ENCODE results near the gene SEMA6A.

The SEMA6A gene

DNA sequence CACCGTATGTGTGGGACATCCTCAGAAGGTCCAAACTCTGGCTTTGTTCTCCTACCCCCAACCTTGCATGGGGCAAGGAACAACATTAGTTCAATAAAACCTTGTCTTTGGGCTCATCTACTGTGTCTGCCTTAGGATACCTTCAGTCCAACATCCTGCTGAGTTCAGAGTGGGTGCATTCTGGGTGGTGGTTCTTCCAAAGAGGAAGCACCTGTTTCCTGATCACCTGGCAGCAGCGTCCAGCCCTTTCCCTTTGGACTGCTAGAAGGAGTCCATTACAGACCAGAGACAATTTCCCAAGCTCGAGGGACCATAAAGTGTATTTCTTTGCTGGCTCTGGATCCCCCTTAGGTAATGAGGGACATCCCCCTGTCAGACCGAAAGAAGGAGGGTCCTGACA lies 154.1 kb downstream of the SEMA6A start:
- H3K27me3 ChIP-seq (ENCODE audit: control insufficient read depth in 5 of 5, insufficient read depth in 4 of 5, low read length in 5 of 5): no peaks in the 10 kb centered on the region
- no peaks in the 10 kb centered on the region for H3K36me3 ChIP-seq (ENCODE audit: control insufficient read depth in 5 of 5, insufficient read depth in 5 of 5, low read length in 5 of 5)
- H3K4me1 ChIP-seq (ENCODE audit: control insufficient read depth in 5 of 5, insufficient read depth in 5 of 5, low read length in 5 of 5): peaks cover 0 to 18% (median 0%) of the 10 kb centered on the region in 5 donors
- H3K27ac ChIP-seq (ENCODE audit: low read depth, low read length): no peak overlapping the region
- H3K4me3 ChIP-seq (ENCODE audit: low read depth in 1 of 5, low read length in 5 of 5): peak overlapping the region in 1 of 5 donors; percentile 17
- no peak overlapping the region for H3K9ac ChIP-seq (ENCODE audit: low read length in 5 of 5)
- no peaks in the 10 kb centered on the region for H3K9me3 ChIP-seq (ENCODE audit: control insufficient read depth in 5 of 5, low read length in 5 of 5)

DNA sequence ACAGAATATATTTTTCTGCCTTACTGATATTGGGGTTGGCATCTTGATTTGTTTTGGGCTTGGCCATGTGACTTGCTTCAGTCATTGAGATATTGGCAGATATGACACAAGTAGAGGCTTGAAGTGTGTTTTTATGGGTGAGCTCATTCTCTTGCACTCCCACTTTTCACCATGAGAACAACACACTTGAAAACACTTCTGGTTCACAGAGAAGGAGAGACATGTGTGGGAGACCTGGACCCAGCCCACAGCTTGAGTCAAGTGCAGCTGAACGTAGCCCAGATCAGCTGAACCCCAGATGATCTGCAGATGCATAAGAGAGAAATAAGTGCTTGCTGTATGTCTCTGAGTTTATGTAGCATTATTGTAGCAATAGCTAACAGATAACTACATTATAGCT lies 155.4 kb downstream of the SEMA6A start:
- H3K4me3 ChIP-seq (ENCODE audit: low read depth in 1 of 5, low read length in 5 of 5): no peak overlapping the region
- no peak overlapping the region for H3K27ac ChIP-seq (ENCODE audit: low read depth, low read length)
- no peak overlapping the region for H3K9ac ChIP-seq (ENCODE audit: low read length in 5 of 5)
- H3K4me1 ChIP-seq (ENCODE audit: control insufficient read depth in 5 of 5, insufficient read depth in 5 of 5, low read length in 5 of 5): peaks cover 0 to 18% (median 0%) of the 10 kb centered on the region in 5 donors
- H3K36me3 ChIP-seq (ENCODE audit: control insufficient read depth in 5 of 5, insufficient read depth in 5 of 5, low read length in 5 of 5): no peaks in the 10 kb centered on the region
- H3K27me3 ChIP-seq (ENCODE audit: control insufficient read depth in 5 of 5, insufficient read depth in 4 of 5, low read length in 5 of 5): no peaks in the 10 kb centered on the region
- no peaks in the 10 kb centered on the region for H3K9me3 ChIP-seq (ENCODE audit: control insufficient read depth in 5 of 5, low read length in 5 of 5)

DNA sequence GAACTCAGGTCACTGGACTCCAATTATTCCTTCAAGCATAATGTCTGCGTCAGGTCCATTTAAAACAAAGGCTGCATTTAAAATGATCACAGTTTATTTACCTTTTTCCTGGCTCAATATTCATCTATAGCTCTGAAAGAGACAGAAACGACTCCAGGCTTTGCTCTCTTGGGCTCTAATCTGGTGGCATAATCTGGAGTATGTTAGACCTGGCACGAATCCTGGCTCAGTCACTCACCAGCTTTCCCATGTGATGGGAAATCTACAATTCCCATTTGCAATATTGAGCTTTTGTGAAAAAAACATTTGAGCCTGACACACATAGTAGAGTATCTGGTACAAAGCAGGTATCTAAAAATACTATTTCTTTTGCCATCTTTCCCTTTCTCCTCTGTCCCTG lies 155.8 kb downstream of the SEMA6A start:
- Histone ChIP-seq H3K9ac (ENCODE audit: low read length in 5 of 5) (no peak overlapping the region), H3K9me3 (ENCODE audit: control insufficient read depth in 5 of 5, low read length in 5 of 5) (no peaks in the 10 kb centered on the region)

DNA sequence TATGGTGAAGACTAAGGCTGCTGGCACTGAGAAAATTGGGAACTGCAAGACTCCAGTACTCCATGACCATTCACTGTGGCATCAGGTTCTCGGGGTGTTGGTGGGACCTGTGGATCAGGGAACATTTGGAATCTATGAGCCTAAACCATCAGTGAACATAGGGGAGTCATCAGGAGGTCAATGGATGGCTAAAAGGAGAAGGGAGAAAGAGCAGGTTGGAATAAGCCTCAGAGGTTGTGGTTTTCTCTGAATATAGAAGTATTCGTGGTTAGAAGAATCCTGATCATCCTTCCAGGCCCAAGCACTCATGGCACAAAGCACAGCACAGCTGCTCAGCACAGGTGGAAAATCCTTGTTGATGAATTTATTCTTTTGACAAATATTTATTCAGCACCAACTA lies 156.6 kb downstream of the SEMA6A start:
- Histone ChIP-seq H3K9ac (ENCODE audit: low read length in 5 of 5) (no peak overlapping the region), H3K27ac (ENCODE audit: low read depth, low read length) (no peak overlapping the region), H3K9me3 (ENCODE audit: control insufficient read depth in 5 of 5, low read length in 5 of 5) (no peaks in the 10 kb centered on the region), H3K36me3 (ENCODE audit: control insufficient read depth in 5 of 5, insufficient read depth in 5 of 5, low read length in 5 of 5) (no peaks in the 10 kb centered on the region), H3K4me1 (ENCODE audit: control insufficient read depth in 5 of 5, insufficient read depth in 5 of 5, low read length in 5 of 5) (peaks cover 0 to 18% (median 0%) of the 10 kb centered on the region in 5 donors), H3K27me3 (ENCODE audit: control insufficient read depth in 5 of 5, insufficient read depth in 4 of 5, low read length in 5 of 5) (no peaks in the 10 kb centered on the region), H3K4me3 (ENCODE audit: low read depth in 1 of 5, low read length in 5 of 5) (no peak overlapping the region)

More for the DNA sequence above, 155.8 kb downstream of the SEMA6A start:
- Histone ChIP-seq H3K36me3 (ENCODE audit: control insufficient read depth in 5 of 5, insufficient read depth in 5 of 5, low read length in 5 of 5) (no peaks in the 10 kb centered on the region), H3K27ac (ENCODE audit: low read depth, low read length) (no peak overlapping the region), H3K4me1 (ENCODE audit: control insufficient read depth in 5 of 5, insufficient read depth in 5 of 5, low read length in 5 of 5) (peaks cover 0 to 18% (median 0%) of the 10 kb centered on the region in 5 donors), H3K4me3 (ENCODE audit: low read depth in 1 of 5, low read length in 5 of 5) (no peak overlapping the region), H3K27me3 (ENCODE audit: control insufficient read depth in 5 of 5, insufficient read depth in 4 of 5, low read length in 5 of 5) (no peaks in the 10 kb centered on the region)

DNA sequence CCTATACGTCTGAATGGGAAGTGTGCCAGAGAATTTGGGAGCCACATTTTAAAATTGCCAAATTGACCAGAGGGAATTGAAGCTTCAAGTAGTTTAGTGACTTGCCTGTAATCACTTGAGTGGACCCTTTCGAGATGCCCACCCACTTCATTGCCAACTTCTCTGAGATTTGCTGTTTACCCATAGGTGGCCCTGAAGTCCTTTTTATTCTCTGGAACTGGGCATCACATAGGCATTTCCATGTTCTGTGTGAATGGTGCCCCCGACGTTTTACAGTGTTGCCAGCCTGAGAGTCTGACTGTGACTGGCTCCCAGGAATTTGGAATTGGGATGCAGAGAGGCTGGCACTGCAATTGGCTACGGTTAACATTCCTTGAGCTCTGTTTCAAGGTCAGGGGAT lies 158.6 kb downstream of the SEMA6A start:
- no peaks in the 10 kb centered on the region for H3K36me3 ChIP-seq (ENCODE audit: control insufficient read depth in 5 of 5, insufficient read depth in 5 of 5, low read length in 5 of 5)

DNA sequence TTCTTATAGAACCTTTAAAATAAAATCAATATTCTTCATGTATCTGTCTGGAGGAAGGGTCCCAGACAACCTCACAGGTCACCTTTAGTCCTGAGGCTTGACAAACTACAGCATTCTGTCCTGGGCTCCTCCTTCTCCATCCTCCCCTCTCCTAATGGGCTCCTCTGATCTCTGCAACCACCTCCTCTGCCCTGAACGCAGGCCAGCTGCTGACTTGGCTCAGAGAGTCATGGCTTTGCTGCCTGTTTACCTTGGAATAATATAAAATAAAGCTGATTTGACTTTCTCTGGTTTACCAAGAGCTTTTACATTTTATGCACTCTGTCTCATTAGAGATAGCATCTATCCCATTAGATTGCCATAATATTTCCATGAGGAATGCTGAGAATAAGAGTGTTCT lies 159.4 kb downstream of the SEMA6A start:
- Histone ChIP-seq H3K9me3 (ENCODE audit: control insufficient read depth in 5 of 5, low read length in 5 of 5) (no peaks in the 10 kb centered on the region), H3K27me3 (ENCODE audit: control insufficient read depth in 5 of 5, insufficient read depth in 4 of 5, low read length in 5 of 5) (no peaks in the 10 kb centered on the region), H3K4me3 (ENCODE audit: low read depth in 1 of 5, low read length in 5 of 5) (no peak overlapping the region)

More for the DNA sequence above, 158.6 kb downstream of the SEMA6A start:
- Histone ChIP-seq H3K4me1 (ENCODE audit: control insufficient read depth in 5 of 5, insufficient read depth in 5 of 5, low read length in 5 of 5) (peaks cover 0 to 15% (median 0%) of the 10 kb centered on the region in 5 donors), H3K9me3 (ENCODE audit: control insufficient read depth in 5 of 5, low read length in 5 of 5) (no peaks in the 10 kb centered on the region), H3K4me3 (ENCODE audit: low read depth in 1 of 5, low read length in 5 of 5) (no peak overlapping the region), H3K27ac (ENCODE audit: low read depth, low read length) (no peak overlapping the region), H3K9ac (ENCODE audit: low read length in 5 of 5) (no peak overlapping the region), H3K27me3 (ENCODE audit: control insufficient read depth in 5 of 5, insufficient read depth in 4 of 5, low read length in 5 of 5) (no peaks in the 10 kb centered on the region)

DNA sequence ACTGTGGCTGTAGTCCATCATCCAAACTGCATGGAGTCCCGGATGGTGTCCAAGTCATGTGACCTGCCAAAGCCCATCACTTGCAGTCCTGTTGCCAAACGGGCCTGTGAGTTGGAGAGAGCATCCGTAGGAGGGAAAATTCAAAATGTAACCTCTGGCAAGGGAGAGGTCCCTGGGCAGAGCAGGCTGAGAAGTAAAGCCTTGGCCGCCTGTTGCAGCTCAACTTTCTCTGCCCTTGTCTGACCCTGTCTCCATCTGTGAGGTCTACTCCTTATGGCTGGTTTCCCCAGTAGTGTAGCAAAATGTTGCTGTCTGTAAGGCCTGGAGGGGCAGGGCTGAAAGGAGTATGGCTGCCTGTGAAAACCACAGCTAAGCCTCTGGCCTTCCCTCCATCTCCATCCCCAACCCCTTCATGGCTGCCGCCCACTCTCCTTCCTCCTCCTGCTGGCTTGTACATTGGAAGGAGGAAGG lies 163.5 kb downstream of the SEMA6A start:
- no peak overlapping the region for H3K9ac ChIP-seq (ENCODE audit: low read length in 5 of 5)
- H3K27ac ChIP-seq (ENCODE audit: low read depth, low read length): no peak overlapping the region
- no peak overlapping the region for H3K4me3 ChIP-seq (ENCODE audit: low read depth in 1 of 5, low read length in 5 of 5)
- no peaks in the 10 kb centered on the region for H3K27me3 ChIP-seq (ENCODE audit: control insufficient read depth in 5 of 5, insufficient read depth in 4 of 5, low read length in 5 of 5)
- H3K9me3 ChIP-seq (ENCODE audit: control insufficient read depth in 5 of 5, low read length in 5 of 5): no peaks in the 10 kb centered on the region
- no peaks in the 10 kb centered on the region for H3K36me3 ChIP-seq (ENCODE audit: control insufficient read depth in 5 of 5, insufficient read depth in 5 of 5, low read length in 5 of 5)
- no peaks in the 10 kb centered on the region for H3K4me1 ChIP-seq (ENCODE audit: control insufficient read depth in 5 of 5, insufficient read depth in 5 of 5, low read length in 5 of 5)

More for the DNA sequence above, 159.4 kb downstream of the SEMA6A start:
- H3K4me1 ChIP-seq (ENCODE audit: control insufficient read depth in 5 of 5, insufficient read depth in 5 of 5, low read length in 5 of 5): peaks cover 0 to 9% (median 0%) of the 10 kb centered on the region in 5 donors
- no peaks in the 10 kb centered on the region for H3K36me3 ChIP-seq (ENCODE audit: control insufficient read depth in 5 of 5, insufficient read depth in 5 of 5, low read length in 5 of 5)
- H3K9ac ChIP-seq (ENCODE audit: low read length in 5 of 5): no peak overlapping the region
- H3K27ac ChIP-seq (ENCODE audit: low read depth, low read length): no peak overlapping the region

DNA sequence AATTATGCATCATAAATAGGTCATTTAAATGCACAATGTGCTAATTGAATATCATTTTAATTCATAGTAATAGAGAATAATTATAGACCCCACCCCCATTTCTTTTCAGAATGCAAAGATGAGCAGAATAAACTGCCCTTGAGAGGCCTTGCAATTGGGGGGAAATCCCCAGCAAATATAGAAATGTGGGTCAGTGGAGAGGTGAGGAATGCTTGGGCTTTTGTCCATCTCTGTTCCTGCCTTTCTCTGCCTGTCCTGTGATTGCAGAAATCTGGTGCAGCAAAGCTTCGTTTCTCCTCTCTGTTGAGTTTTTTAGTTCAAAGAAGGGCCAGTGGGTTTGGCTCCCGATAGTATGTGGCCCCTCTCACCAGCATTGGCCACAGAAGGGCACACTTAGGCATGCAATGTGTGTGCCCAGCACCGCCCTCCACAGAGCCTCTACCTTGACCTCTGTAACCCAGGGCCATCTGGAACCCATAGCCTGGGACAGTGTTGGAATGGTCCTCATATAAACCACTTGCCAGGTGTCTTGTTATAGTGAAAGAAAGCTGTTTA lies 164.2 kb downstream of the SEMA6A start:
- H3K27me3 ChIP-seq (ENCODE audit: control insufficient read depth in 5 of 5, insufficient read depth in 4 of 5, low read length in 5 of 5): no peaks in the 10 kb centered on the region
- H3K27ac ChIP-seq (ENCODE audit: low read depth, low read length): no peak overlapping the region
- H3K9ac ChIP-seq (ENCODE audit: low read length in 5 of 5): no peak overlapping the region
- no peaks in the 10 kb centered on the region for H3K4me1 ChIP-seq (ENCODE audit: control insufficient read depth in 5 of 5, insufficient read depth in 5 of 5, low read length in 5 of 5)
- no peaks in the 10 kb centered on the region for H3K9me3 ChIP-seq (ENCODE audit: control insufficient read depth in 5 of 5, low read length in 5 of 5)
- no peaks in the 10 kb centered on the region for H3K36me3 ChIP-seq (ENCODE audit: control insufficient read depth in 5 of 5, insufficient read depth in 5 of 5, low read length in 5 of 5)
- H3K4me3 ChIP-seq (ENCODE audit: low read depth in 1 of 5, low read length in 5 of 5): no peak overlapping the region

DNA sequence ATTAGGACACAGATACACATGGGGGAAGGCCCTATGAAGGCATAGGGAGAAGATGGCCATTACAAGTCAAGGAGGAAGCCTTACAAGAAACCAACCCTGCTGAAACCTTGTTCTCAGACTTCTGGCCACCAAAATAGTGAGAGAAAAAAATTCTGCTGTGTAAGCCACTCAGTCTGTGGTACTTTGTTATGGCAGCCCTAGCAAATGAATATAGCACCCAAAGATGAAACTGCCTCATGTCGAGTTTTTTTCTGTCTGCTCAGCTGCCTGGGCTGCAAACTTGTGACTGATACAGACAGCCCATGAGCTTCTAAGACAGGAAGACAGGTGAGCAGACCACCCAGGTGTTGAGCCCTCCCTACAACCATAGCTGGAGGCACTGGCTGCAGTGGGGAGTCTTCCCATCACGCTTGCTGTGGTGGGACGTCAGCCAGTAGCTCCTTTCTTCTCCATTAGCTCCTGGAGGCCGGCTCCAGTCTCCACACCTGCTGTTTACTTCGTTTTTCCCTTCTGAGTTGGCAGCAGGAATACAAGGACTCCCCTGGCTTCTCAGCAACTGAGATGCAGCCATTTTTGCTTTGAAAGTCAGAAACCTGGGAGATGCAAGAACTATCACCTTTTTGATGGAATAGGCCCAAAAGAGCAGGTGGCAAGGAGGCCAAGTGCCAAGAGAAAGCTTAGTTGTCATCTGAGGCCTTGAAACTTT lies 164.9 kb downstream of the SEMA6A start:
- H3K4me3 ChIP-seq (ENCODE audit: low read depth in 1 of 5, low read length in 5 of 5): no peak overlapping the region
- H3K4me1 ChIP-seq (ENCODE audit: control insufficient read depth in 5 of 5, insufficient read depth in 5 of 5, low read length in 5 of 5): peaks cover 0 to 1% (median 0%) of the 10 kb centered on the region in 5 donors
- H3K27me3 ChIP-seq (ENCODE audit: control insufficient read depth in 5 of 5, insufficient read depth in 4 of 5, low read length in 5 of 5): no peaks in the 10 kb centered on the region
- H3K27ac ChIP-seq (ENCODE audit: low read depth, low read length): no peak overlapping the region
- no peak overlapping the region for H3K9ac ChIP-seq (ENCODE audit: low read length in 5 of 5)
- H3K36me3 ChIP-seq (ENCODE audit: control insufficient read depth in 5 of 5, insufficient read depth in 5 of 5, low read length in 5 of 5): no peaks in the 10 kb centered on the region
- no peaks in the 10 kb centered on the region for H3K9me3 ChIP-seq (ENCODE audit: control insufficient read depth in 5 of 5, low read length in 5 of 5)

DNA sequence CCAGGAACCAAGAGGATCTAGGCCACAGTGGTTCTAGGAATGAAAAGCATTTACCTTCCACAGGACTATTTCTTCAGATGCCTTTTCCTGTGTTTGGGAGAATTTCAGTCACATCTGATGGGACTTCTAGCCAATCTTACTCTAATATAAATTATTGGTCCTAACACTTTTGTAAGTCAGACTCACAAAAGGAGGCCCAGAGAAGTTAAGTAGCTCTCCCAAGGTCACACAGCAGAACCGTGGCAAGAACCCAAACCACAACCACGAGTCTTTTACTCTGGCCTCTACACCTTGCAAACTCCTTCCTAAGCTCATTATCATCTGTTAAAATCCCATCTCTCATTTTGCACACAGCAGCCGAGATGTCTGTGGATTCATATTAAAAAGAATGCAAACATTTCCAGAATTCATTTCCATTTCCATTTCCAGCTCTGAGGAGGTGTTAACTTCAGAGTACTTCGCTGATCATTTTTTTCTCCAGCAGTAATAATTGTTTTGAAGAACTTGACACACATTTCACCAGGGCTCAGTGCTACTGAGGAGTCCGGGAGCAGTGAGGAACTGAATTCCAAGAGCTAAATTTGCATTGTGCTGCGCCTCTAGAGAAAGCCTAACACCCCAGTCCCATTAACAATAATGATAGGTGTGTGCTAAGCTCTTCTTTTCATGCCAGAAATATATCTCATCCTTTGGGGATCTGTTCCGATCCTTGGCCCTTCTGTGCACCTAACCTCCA lies 168.1 kb downstream of the SEMA6A start:
- Histone ChIP-seq H3K27me3 (ENCODE audit: control insufficient read depth in 5 of 5, insufficient read depth in 4 of 5, low read length in 5 of 5) (no peaks in the 10 kb centered on the region), H3K27ac (ENCODE audit: low read depth, low read length) (no peak overlapping the region), H3K9me3 (ENCODE audit: control insufficient read depth in 5 of 5, low read length in 5 of 5) (no peaks in the 10 kb centered on the region), H3K36me3 (ENCODE audit: control insufficient read depth in 5 of 5, insufficient read depth in 5 of 5, low read length in 5 of 5) (peaks cover 0 to 2% (median 0%) of the 10 kb centered on the region in 5 donors), H3K4me1 (ENCODE audit: control insufficient read depth in 5 of 5, insufficient read depth in 5 of 5, low read length in 5 of 5) (peaks cover 0 to 11% (median 0%) of the 10 kb centered on the region in 5 donors), H3K9ac (ENCODE audit: low read length in 5 of 5) (no peak overlapping the region), H3K4me3 (ENCODE audit: low read depth in 1 of 5, low read length in 5 of 5) (no peak overlapping the region)

Measured in subcutaneous abdominal adipose tissue (tissue), 5 donors.